Adrenal gland (tissue), 12 donors: Measurements from ENCODE around the gene SLC35C1. TPM values are rescaled to one million over a fixed set of nuclear protein-coding genes. Genes with fewer than 3 reads are reported as not detected.
A peak's percentile ranks its signal among the peaks of the same experiment; 100 is the strongest.

Experiments
- DNase-seq, 7 donors: peaks; one replicate each; pipeline ENCODE4 v3.0.0-alpha.2; 2019 to 2020
- H3K27ac ChIP-seq, 5 donors: fragments of 200-600 bp; sonication (generic) in 4 of 5; 1 replicate in 3 of 5; 2 replicates in 2 of 5; pipeline versions ENCODE4 v1.5.1 to v1.8.0; 2016 to 2020; ENCODE audit warnings: mild to moderate bottlenecking in 1 of 5
- H3K27me3 ChIP-seq: fragments of 200-600 bp; 2 replicates; pipeline ENCODE4 v1.8.0; 2021
- H3K36me3 ChIP-seq, 2 donors: fragments of 200-600 bp; replicated peaks in 1 of 2; 1 replicate in 1 of 2; 2 replicates in 1 of 2; pipeline versions ENCODE4 v1.5.1 to v1.8.0; 2018 to 2022
- H3K4me1 ChIP-seq, 2 donors: fragments of 200-600 bp; replicated peaks in 1 of 2; 1 replicate in 1 of 2; 2 replicates in 1 of 2; pipeline versions ENCODE4 v1.5.1 to v1.8.0; 2018 to 2021
- H3K4me3 ChIP-seq, 4 donors: fragments of 200-600 bp; sonication (generic) in 3 of 4; one replicate each; pipeline ENCODE4 v1.5.1; 2016 to 2018
- H3K9me3 ChIP-seq, 3 donors: fragments of 200-600 bp; sonication (generic) in 1 of 3; replicated peaks in 1 of 3; 1 replicate in 2 of 3; 2 replicates in 1 of 3; pipeline versions ENCODE4 v1.5.1 to v1.8.0; 2016 to 2021
- POLR2A ChIP-seq, 2 donors: fragments of 450-650 bp; IDR thresholded peaks; one replicate each; pipeline ENCODE4 v1.6.1; 2017; ENCODE audit warnings: antibody characterized with exemption in 2 of 2, mild to moderate bottlenecking in 2 of 2, moderate library complexity in 1 of 2
- WGBS, 4 donors: extraction: QIAGEN DNeasy Blood & Tissue Kit in 2 of 4; methylation state at CpG; one replicate each; pipeline versions ENCODE4 v1.1.5 to v1.1.7; 2013 to 2017; 5-methylcytosine and 5-hydroxymethylcytosine counted together
- intact Hi-C, 2 donors: fragments of 100-400 bp; cut with DNase I; formaldehyde crosslinking; loops; one replicate each; pipeline versions ENCODE4 v1.14.1 to v1.15.0; 2022 to 2023
- polyA plus RNA-seq, 3 donors: library from polyadenylated mRNA; stranded (reverse); fragments of 200-250 nt in 2 of 3; fragments of 350-450 nt in 1 of 3; fragmentation: Illumina TruSeq in 1 of 3; extraction: RNeasy Lipid Tissue Mini Kit (QIAGEN cat#74804) in 1 of 3; gene quantifications; one replicate each; pipeline ENCODE4 v1.2.3, GENCODE V29; 2013 to 2014
- total RNA-seq, 9 donors: library from RNA; depleted of rRNA in 4 of 9; stranded (reverse); fragments of >200 nt in 4 of 9; fragments of 120-200 nt in 1 of 9; fragmentation: NEBNext Ultra II Directional in 1 of 9; extraction: Animal tissue kit (Norgen Biotek cat#: 25700) in 1 of 9; gene quantifications; one replicate each; pipeline versions ENCODE4 v1.1.0 to v1.2.4, GENCODE V29; 2013 to 2023
- TF ChIP-seq, protein P1 (sequence below), 6 experiments: fragments of 450-650 bp in 4 of 6; fragments of 200-600 bp in 2 of 6; sonication (generic) in 1 of 6; IDR thresholded peaks; 1 replicate in 5 of 6; 2 replicates in 1 of 6; pipeline versions ENCODE4 v1.5.1 to v1.8.0; 2016 to 2021; ENCODE audit warnings: antibody characterized with exemption in 6 of 6, mild to moderate bottlenecking in 2 of 6, moderate library complexity in 1 of 6
- donor health status: healthy with polysubstance abuse.
- donor health status: Bipolar disorder and iron deficiency.
- donor health status: DM: yes; HTN: yes; CAD: no.
- donor health status: DM: no; HTN: no; CAD: no.
- donor health status: DM: no; HTN: no; CAD: no.
- donor health status: DM: yes; HTN: yes; CAD: no.

Gene SLC35C1
- total and polyA plus RNA-seq, 12 donors: 4.4 to 17.3 (median 10.1) TPM

GRCh38 chr11:45810431-45811108, 5.6 kb downstream of the SLC35C1 start:
- Histone ChIP-seq H3K27me3 (no peaks in the 10 kb centered on the region), H3K4me3 (no peak overlapping the region), H3K27ac (no peak overlapping the region), H3K4me1 (peaks cover 19 to 28% of the 10 kb centered on the region in 2 donors), H3K9me3 (no peaks in the 10 kb centered on the region), H3K36me3 (peaks cover 0 to 19% of the 10 kb centered on the region in 2 donors)
- no peak for DNase-seq
- WGBS, 4 donors: 91 to 96% (median 94%) methylated on average over 17 to 23 of the region's 23 CpGs
- TF ChIP-seq, protein P1, sequence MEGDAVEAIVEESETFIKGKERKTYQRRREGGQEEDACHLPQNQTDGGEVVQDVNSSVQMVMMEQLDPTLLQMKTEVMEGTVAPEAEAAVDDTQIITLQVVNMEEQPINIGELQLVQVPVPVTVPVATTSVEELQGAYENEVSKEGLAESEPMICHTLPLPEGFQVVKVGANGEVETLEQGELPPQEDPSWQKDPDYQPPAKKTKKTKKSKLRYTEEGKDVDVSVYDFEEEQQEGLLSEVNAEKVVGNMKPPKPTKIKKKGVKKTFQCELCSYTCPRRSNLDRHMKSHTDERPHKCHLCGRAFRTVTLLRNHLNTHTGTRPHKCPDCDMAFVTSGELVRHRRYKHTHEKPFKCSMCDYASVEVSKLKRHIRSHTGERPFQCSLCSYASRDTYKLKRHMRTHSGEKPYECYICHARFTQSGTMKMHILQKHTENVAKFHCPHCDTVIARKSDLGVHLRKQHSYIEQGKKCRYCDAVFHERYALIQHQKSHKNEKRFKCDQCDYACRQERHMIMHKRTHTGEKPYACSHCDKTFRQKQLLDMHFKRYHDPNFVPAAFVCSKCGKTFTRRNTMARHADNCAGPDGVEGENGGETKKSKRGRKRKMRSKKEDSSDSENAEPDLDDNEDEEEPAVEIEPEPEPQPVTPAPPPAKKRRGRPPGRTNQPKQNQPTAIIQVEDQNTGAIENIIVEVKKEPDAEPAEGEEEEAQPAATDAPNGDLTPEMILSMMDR (IDR thresholded peaks at IDR 0.05): no peak
- TF ChIP-seq POLR2A (IDR thresholded peaks at IDR 0.05): no peak
- intact Hi-C loops: no loop called here

- Histone ChIP-seq H3K27me3 (no peaks in the 10 kb centered on the region), H3K4me1 (peaks cover 14 to 23% of the 10 kb centered on the region in 2 donors), H3K4me3 (no peak overlapping the region), H3K36me3 (peaks cover 0 to 19% of the 10 kb centered on the region in 2 donors), H3K9me3 (no peaks in the 10 kb centered on the region), H3K27ac (no peak overlapping the region)
- WGBS, 4 donors: 94 to 96% (median 95%) methylated on average over 14 to 17 of the region's 17 CpGs
- DNase-seq: no peak
- no peak for TF ChIP-seq POLR2A (IDR thresholded peaks at IDR 0.05)
- TF ChIP-seq, protein P1 (IDR thresholded peaks at IDR 0.05): no peak
- intact Hi-C loops: no loop called here
These were observed 6.1 kb downstream of the SLC35C1 start for GRCh38 chr11:45811109-45811435.

- WGBS, 4 donors: 91 to 93% (median 91%) methylated on average over 4 to 8 of the region's 8 CpGs
- H3K27ac ChIP-seq: no peak overlapping the region
- H3K36me3 ChIP-seq: peaks cover 0 to 19% of the 10 kb centered on the region in 2 donors
- H3K4me3 ChIP-seq: no peak overlapping the region
- intact Hi-C loops: no loop called here
- H3K4me1 ChIP-seq: peaks cover 9 to 17% of the 10 kb centered on the region in 2 donors
- no peaks in the 10 kb centered on the region for H3K27me3 ChIP-seq
- H3K9me3 ChIP-seq: no peaks in the 10 kb centered on the region
- no peak for DNase-seq
- TF ChIP-seq, protein P1 (IDR thresholded peaks at IDR 0.05): no peak
- no peak for TF ChIP-seq POLR2A (IDR thresholded peaks at IDR 0.05)
These were observed 6.8 kb downstream of the SLC35C1 start for GRCh38 chr11:45811571-45812290.

DNA sequence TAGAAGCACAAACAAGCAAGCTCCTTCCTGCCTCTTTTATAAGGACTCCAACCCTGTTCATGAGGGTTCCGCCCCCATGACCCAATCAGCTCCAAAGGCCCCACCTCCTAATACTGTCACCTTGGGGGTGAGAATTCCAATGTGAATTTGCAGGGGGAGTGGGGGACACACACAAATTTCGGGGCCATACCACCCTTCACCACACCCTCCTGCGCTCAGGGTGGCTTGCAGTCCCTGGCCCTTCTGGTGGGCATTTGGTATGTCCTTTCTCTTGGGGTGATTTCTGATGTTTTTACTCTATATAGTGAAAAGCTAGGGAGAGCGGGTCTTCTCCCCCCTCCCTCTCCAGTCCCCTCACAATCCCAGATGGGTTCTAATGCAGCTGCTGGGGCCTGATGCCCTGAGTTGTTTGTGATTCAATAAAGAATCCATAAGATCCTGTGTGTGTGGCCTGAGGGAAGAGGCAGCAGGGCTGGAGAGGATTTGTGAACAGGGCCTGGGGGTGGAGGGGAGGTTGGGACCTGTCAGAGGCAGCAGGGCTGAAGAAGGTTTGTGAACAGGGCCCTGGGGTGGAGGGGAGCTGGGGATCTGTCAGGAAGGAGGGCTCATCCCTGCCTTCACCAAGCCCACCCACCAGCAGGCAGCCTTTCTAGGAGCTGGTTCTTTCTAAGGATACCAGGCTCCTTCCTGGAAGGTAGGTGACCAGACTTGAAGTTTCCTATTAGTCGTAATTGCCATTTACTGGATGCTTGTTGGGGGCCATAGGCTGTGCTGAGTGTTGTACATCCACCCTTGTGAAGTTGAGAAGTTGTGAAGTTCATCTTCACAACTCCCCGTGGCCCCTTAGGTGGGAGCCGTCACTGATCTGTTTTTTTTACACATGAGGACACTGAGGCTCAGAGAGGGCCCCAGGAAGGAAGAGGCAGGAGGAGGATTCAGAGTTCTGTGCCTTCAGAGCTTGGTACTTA, 7.9 kb downstream of the SLC35C1 start:
- no peak overlapping the region for H3K4me3 ChIP-seq
- no peak for TF ChIP-seq POLR2A (IDR thresholded peaks at IDR 0.05)
- TF ChIP-seq, protein P1 (IDR thresholded peaks at IDR 0.05): no peak
- H3K27me3 ChIP-seq: no peaks in the 10 kb centered on the region
- peaks cover 0 to 19% of the 10 kb centered on the region in 2 donors for H3K36me3 ChIP-seq
- intact Hi-C loops: no loop called here
- H3K9me3 ChIP-seq: no peaks in the 10 kb centered on the region
- peaks cover 0 to 5% of the 10 kb centered on the region in 2 donors for H3K4me1 ChIP-seq
- 79 to 90% (median 84%) methylated on average over 7 of the region's 7 CpGs for WGBS, 4 donors
- no peak overlapping the region for H3K27ac ChIP-seq
- DNase-seq: peak in 1 of 7 donors; percentile 40
